ENCODE results near the gene SPATA31E1. TPM values are rescaled to one million over a fixed set of nuclear protein-coding genes. Genes with fewer than 3 reads are reported as not detected.
"Not testable (repeated sequence)": the region's sequence is repeated elsewhere in the genome, so short reads cannot be mapped to it uniquely, and the experiment has no call there.

The SPATA31E1 gene
- total RNA-seq, 1 donor from 2014 or later, result not detected

DNA sequence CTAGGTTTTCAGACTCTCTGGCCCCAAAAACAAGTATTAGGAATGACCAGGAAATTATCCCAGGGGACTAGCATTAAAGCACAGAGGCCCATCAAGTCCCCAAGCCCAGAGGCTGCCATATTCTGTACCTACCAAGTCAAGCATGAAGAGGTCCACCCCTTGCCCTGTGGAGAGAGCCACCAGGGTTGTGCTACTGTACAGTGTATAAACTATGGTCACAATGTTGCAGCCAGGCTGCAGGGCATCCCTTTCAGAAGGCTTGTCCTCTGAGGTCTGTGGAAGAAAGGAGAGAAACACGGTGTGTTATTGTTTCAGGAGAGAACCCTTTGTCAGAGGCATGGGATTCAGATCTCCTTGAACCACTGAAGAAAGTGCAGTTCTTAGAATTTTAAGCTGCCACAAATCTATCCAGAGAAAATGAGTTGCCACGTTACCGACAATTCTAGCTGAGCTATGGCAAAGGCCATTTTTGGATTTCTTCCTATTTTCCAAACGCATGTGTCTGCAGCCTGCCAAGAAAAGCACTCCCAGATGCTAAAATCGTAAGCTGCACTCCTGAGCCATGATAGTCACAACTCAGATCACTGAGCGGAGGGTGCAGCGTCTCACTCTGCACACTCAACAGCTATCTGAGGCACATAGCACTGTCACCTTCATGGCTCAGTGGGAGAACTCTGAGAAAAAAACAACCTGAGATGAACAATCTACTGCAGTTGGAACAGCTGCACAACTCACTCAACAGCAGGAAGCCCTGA lies 45.5 kb upstream of the SPATA31E1 start:
- Mint-ChIP-seq H3K27me3 (ENCODE audit: insufficient read depth, low read depth) (peaks cover 3% of the 10 kb centered on the region), H3K4me3 (no peak overlapping the region), H3K36me3 (no peaks in the 10 kb centered on the region), H3K4me1 (peaks cover 4% of the 10 kb centered on the region), H3K9me3 (no peaks in the 10 kb centered on the region), H3K27ac (no peak overlapping the region)
- Histone ChIP-seq H3K36me3 (no peaks in the 10 kb centered on the region), H3F3A (ENCODE audit: low read depth) (no peaks in the 10 kb centered on the region), H3K9ac (no peak overlapping the region), H4K20me1 (ENCODE audit: low read depth) (no peaks in the 10 kb centered on the region), H3K27me3 (no peaks in the 10 kb centered on the region), H3K79me2 (ENCODE audit: low read depth) (no peaks in the 10 kb centered on the region), H3K9me3 (ENCODE audit: low read depth) (no peaks in the 10 kb centered on the region), H3K4me2 (no peak overlapping the region), H3K27ac (no peak overlapping the region), H3K4me3 (no peak overlapping the region), H2AFZ (replicated peaks) (no peak overlapping the region), H3K4me1 (no peaks in the 10 kb centered on the region)
- DNase-seq (ENCODE audit: low spot score), result no peak
- no peak for TF ChIP-seq EZH2 (IDR thresholded peaks at IDR 0.05)
- TF ChIP-seq EZH2phosphoT487 (IDR thresholded peaks at IDR 0.05), result no peak

DNA sequence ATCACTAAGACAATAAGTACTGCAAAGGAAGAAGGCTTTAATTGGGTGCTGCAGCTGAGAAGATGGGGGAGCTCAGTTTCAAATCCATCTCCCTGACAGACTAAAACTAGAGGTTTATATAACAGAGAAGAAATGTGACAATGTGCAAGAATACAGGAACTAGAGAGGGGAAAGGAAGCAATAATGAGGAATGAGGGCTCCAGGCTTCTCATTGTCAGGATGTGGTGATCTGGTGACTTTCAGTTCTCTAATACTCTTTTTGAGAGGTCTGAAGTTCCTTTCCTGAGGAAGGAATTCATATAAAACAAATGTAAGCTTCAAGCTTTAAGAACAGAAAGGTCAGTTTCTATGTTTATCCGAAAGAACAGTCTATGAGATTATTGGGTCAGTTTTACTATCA lies 42.5 kb upstream of the SPATA31E1 start:
- H3K27me3 Mint-ChIP-seq (ENCODE audit: insufficient read depth, low read depth), result no peaks in the 10 kb centered on the region
- no peak overlapping the region for H3K9ac ChIP-seq
- no peaks in the 10 kb centered on the region for H3K9me3 ChIP-seq (ENCODE audit: low read depth)
- no peak for TF ChIP-seq EZH2phosphoT487 (IDR thresholded peaks at IDR 0.05)
- TF ChIP-seq, protein P1, sequence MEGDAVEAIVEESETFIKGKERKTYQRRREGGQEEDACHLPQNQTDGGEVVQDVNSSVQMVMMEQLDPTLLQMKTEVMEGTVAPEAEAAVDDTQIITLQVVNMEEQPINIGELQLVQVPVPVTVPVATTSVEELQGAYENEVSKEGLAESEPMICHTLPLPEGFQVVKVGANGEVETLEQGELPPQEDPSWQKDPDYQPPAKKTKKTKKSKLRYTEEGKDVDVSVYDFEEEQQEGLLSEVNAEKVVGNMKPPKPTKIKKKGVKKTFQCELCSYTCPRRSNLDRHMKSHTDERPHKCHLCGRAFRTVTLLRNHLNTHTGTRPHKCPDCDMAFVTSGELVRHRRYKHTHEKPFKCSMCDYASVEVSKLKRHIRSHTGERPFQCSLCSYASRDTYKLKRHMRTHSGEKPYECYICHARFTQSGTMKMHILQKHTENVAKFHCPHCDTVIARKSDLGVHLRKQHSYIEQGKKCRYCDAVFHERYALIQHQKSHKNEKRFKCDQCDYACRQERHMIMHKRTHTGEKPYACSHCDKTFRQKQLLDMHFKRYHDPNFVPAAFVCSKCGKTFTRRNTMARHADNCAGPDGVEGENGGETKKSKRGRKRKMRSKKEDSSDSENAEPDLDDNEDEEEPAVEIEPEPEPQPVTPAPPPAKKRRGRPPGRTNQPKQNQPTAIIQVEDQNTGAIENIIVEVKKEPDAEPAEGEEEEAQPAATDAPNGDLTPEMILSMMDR (IDR thresholded peaks at IDR 0.05), result no peak
- TF ChIP-seq EZH2 (IDR thresholded peaks at IDR 0.05), result no peak
- H3K27ac ChIP-seq, result no peak overlapping the region
- no peak for DNase-seq (ENCODE audit: low spot score)
- no peaks in the 10 kb centered on the region for H3K9me3 Mint-ChIP-seq
- no peaks in the 10 kb centered on the region for H4K20me1 ChIP-seq (ENCODE audit: low read depth)
- no peaks in the 10 kb centered on the region for H3F3A ChIP-seq (ENCODE audit: low read depth)
- no peak overlapping the region for H3K4me2 ChIP-seq
- no peak overlapping the region for H3K4me3 Mint-ChIP-seq
- H2AFZ ChIP-seq (replicated peaks), result no peak overlapping the region
- H3K36me3 ChIP-seq, result no peaks in the 10 kb centered on the region
- no peak overlapping the region for H3K27ac Mint-ChIP-seq
- no peaks in the 10 kb centered on the region for H3K27me3 ChIP-seq
- H3K79me2 ChIP-seq (ENCODE audit: low read depth), result no peaks in the 10 kb centered on the region
- no peak overlapping the region for H3K4me3 ChIP-seq
- peaks cover 4% of the 10 kb centered on the region for H3K4me1 Mint-ChIP-seq
- no peaks in the 10 kb centered on the region for H3K4me1 ChIP-seq
- H3K36me3 Mint-ChIP-seq, result no peaks in the 10 kb centered on the region

- H3K27me3 ChIP-seq, result no peaks in the 10 kb centered on the region
- no peak for DNase-seq (ENCODE audit: low spot score)
- H3K9ac ChIP-seq, result no peak overlapping the region
- H2AFZ ChIP-seq (replicated peaks), result no peak overlapping the region
- no peak overlapping the region for H3K4me3 Mint-ChIP-seq
- no peaks in the 10 kb centered on the region for H3F3A ChIP-seq (ENCODE audit: low read depth)
- no peaks in the 10 kb centered on the region for H4K20me1 ChIP-seq (ENCODE audit: low read depth)
- peaks cover 3% of the 10 kb centered on the region for H3K27me3 Mint-ChIP-seq (ENCODE audit: insufficient read depth, low read depth)
- TF ChIP-seq EZH2 (IDR thresholded peaks at IDR 0.05) (no peak), EZH2phosphoT487 (IDR thresholded peaks at IDR 0.05) (no peak)
- TF ChIP-seq, protein P1 (IDR thresholded peaks at IDR 0.05), result no peak
- H3K9me3 Mint-ChIP-seq, result no peaks in the 10 kb centered on the region
- H3K4me3 ChIP-seq, result no peak overlapping the region
- H3K4me1 ChIP-seq, result no peaks in the 10 kb centered on the region
- H3K9me3 ChIP-seq (ENCODE audit: low read depth), result no peaks in the 10 kb centered on the region
- H3K4me2 ChIP-seq, result no peak overlapping the region
- no peaks in the 10 kb centered on the region for H3K36me3 Mint-ChIP-seq
- H3K27ac ChIP-seq, result no peak overlapping the region
- H3K79me2 ChIP-seq (ENCODE audit: low read depth), result no peaks in the 10 kb centered on the region
- H3K27ac Mint-ChIP-seq, result no peak overlapping the region
- no peaks in the 10 kb centered on the region for H3K36me3 ChIP-seq
- no peaks in the 10 kb centered on the region for H3K4me1 Mint-ChIP-seq
Measured at GRCh38 chr9:87842878-87843585, 39.6 kb upstream of the SPATA31E1 start.

GRCh38 chr9:87844506-87844905 lies 38.2 kb upstream of the SPATA31E1 start:
- no peaks in the 10 kb centered on the region for H3K36me3 ChIP-seq
- Mint-ChIP-seq H3K4me1 (no peaks in the 10 kb centered on the region), H3K4me3 (no peak overlapping the region), H3K36me3 (no peaks in the 10 kb centered on the region), H3K9me3 (no peaks in the 10 kb centered on the region), H3K27ac (no peak overlapping the region), H3K27me3 (ENCODE audit: insufficient read depth, low read depth) (peaks cover 3% of the 10 kb centered on the region)
- H4K20me1 ChIP-seq (ENCODE audit: low read depth), result no peaks in the 10 kb centered on the region
- H3K27ac ChIP-seq, result no peak overlapping the region
- TF ChIP-seq, protein P1 (IDR thresholded peaks at IDR 0.05), result no peak
- no peak for TF ChIP-seq EZH2phosphoT487 (IDR thresholded peaks at IDR 0.05)
- TF ChIP-seq EZH2 (IDR thresholded peaks at IDR 0.05), result no peak
- H3K79me2 ChIP-seq (ENCODE audit: low read depth), result no peaks in the 10 kb centered on the region
- no peaks in the 10 kb centered on the region for H3K27me3 ChIP-seq
- no peak overlapping the region for H2AFZ ChIP-seq (replicated peaks)
- no peak overlapping the region for H3K9ac ChIP-seq
- no peak for DNase-seq (ENCODE audit: low spot score)
- no peaks in the 10 kb centered on the region for H3F3A ChIP-seq (ENCODE audit: low read depth)
- H3K4me2 ChIP-seq, result no peak overlapping the region
- no peaks in the 10 kb centered on the region for H3K4me1 ChIP-seq
- H3K4me3 ChIP-seq, result no peak overlapping the region
- no peaks in the 10 kb centered on the region for H3K9me3 ChIP-seq (ENCODE audit: low read depth)

GRCh38 chr9:87847817-87848216 lies 34.9 kb upstream of the SPATA31E1 start:
- H3K4me1 Mint-ChIP-seq; H3K9me3 ChIP-seq (ENCODE audit: low read depth); H3F3A ChIP-seq (ENCODE audit: low read depth); DNase-seq (ENCODE audit: low spot score); H3K27me3 Mint-ChIP-seq (ENCODE audit: insufficient read depth, low read depth); H3K79me2 ChIP-seq (ENCODE audit: low read depth); H2AFZ ChIP-seq (replicated peaks); H3K4me3 Mint-ChIP-seq; H4K20me1 ChIP-seq (ENCODE audit: low read depth); H3K9me3 Mint-ChIP-seq; H3K27me3 ChIP-seq; H3K9ac ChIP-seq; H3K36me3 Mint-ChIP-seq; H3K27ac ChIP-seq; H3K27ac Mint-ChIP-seq; H3K4me1 ChIP-seq; H3K36me3 ChIP-seq; H3K4me3 ChIP-seq; H3K4me2 ChIP-seq: not testable (repeated sequence)
